ENCODE measurements around the gene IPO11. TPM values are rescaled to one million over a fixed set of nuclear protein-coding genes. Genes with fewer than 3 reads are reported as not detected.

The IPO11 gene
- total and polyA plus RNA-seq, 2 of the 13 experiments (the other 11 are each of a cell fraction or from before 2014, with no cell fraction given) = 13.9 to 24.4 TPM

- no peak for TF ChIP-seq KDM6A (CRISPR knock-in tag; IDR thresholded peaks at IDR 0.05; ENCODE audit: low read depth)
- no peak for TF ChIP-seq ZNF224 (CRISPR knock-in tag; IDR thresholded peaks at IDR 0.05)
- TF ChIP-seq MTA1 (CRISPR knock-in tag; IDR thresholded peaks at IDR 0.05; ENCODE audit: borderline replicate concordance) = no peak
- TF ChIP-seq SCMH1 (CRISPR knock-in tag; IDR thresholded peaks at IDR 0.05; ENCODE audit: borderline replicate concordance) = no peak
- TF ChIP-seq ZFP82 (CRISPR knock-in tag; IDR thresholded peaks at IDR 0.05; ENCODE audit: borderline replicate concordance) = no peak
- TF ChIP-seq POLR2AphosphoS5 (IDR thresholded peaks at IDR 0.05; ENCODE audit: low read depth, low read length) = no peak
- TF ChIP-seq FOXO1 (CRISPR knock-in tag; IDR thresholded peaks at IDR 0.05) = no peak
- peak; percentile 16 for TF ChIP-seq ZMYM4 (CRISPR knock-in tag; IDR thresholded peaks at IDR 0.05)
- no peak for TF ChIP-seq LCORL (IDR thresholded peaks at IDR 0.05)
- no peak for TF ChIP-seq LCORL (CRISPR knock-in tag; IDR thresholded peaks at IDR 0.05)
- no peak for TF ChIP-seq ZNF451 (CRISPR knock-in tag; IDR thresholded peaks at IDR 0.05)
- TF ChIP-seq CEBPB (IDR thresholded peaks at IDR 0.05; ENCODE audit: borderline replicate concordance, low read depth, low read length) = peak; percentile 23; the same call in 1 of the 2 replicates
- TF ChIP-seq ZNF770 (CRISPR knock-in tag; IDR thresholded peaks at IDR 0.05) = peak; percentile 96
- TF ChIP-seq ZNF280D (CRISPR knock-in tag; IDR thresholded peaks at IDR 0.05) = 0 out of 2 replicates have a peak, but pooled peaks have one; percentile 32
- no peak for TF ChIP-seq ZNF12 (CRISPR knock-in tag; IDR thresholded peaks at IDR 0.05)
- TF ChIP-seq ARID3A (IDR thresholded peaks at IDR 0.05; ENCODE audit: low read depth, low read length) = no peak
- no peak for TF ChIP-seq BCL3 (CRISPR knock-in tag; IDR thresholded peaks at IDR 0.05)
- TF ChIP-seq THAP11 (CRISPR knock-in tag; IDR thresholded peaks at IDR 0.05) = 0 out of 2 replicates have a peak, but pooled peaks have one; percentile 14
- 0 out of 2 replicates have a peak, but pooled peaks have one; percentile 41 for TF ChIP-seq ZMYM3 (CRISPR knock-in tag; IDR thresholded peaks at IDR 0.05)
- peak; percentile 85 for TF ChIP-seq CEBPG (CRISPR knock-in tag; IDR thresholded peaks at IDR 0.05)
- no peak for TF ChIP-seq HNRNPL (IDR thresholded peaks at IDR 0.05; ENCODE audit: low read depth, low read length)
Measured at GRCh38 chr5:62653001-62653863, 240.7 kb downstream of the IPO11 start (continued).

Data from HepG2 (cell line).